Activated CD8-positive, alpha-beta memory T cell treated with anti-CD3 and anti-CD28 coated beads, Interleukin-2, amount 50 U/mL, for 1 hour (primary cell): ENCODE data around the gene GNAI2.
"Not testable (repeated sequence)": the region's sequence is repeated elsewhere in the genome, so short reads cannot be mapped to it uniquely, and the experiment has no call there.

Experiments used
- DNase-seq: peaks from one replicate; pipeline ENCODE4 v3.0.0-alpha.2; 2020; ENCODE audit errors: extremely low read depth

GNAI2 gene

DNA sequence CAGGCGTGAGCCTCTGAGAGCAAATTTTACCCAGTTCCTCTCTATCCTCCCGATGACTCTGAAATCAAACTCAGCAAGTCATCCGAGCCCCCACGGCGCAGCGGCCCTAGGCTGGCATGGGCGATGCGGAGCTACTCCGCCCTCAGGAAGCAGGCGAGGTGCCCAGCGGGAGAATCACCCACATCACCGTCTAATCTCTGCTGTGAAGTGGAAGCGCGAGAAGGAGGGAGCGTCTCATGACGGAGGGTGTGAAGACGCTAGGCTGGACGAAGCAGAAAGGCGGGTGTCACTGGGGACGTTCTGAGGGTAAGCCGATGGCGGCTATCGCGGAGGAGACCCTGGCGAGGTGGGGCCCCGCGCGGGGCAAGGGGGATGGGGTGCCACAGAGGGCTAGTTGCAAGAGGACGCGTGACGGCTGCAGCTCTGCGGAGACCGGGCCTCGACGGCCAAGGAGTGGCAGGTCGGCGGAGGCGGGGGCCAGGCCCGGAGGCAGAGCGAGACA is 9.1 kb upstream of the GNAI2 start:
- DNase-seq = no peak

DNA sequence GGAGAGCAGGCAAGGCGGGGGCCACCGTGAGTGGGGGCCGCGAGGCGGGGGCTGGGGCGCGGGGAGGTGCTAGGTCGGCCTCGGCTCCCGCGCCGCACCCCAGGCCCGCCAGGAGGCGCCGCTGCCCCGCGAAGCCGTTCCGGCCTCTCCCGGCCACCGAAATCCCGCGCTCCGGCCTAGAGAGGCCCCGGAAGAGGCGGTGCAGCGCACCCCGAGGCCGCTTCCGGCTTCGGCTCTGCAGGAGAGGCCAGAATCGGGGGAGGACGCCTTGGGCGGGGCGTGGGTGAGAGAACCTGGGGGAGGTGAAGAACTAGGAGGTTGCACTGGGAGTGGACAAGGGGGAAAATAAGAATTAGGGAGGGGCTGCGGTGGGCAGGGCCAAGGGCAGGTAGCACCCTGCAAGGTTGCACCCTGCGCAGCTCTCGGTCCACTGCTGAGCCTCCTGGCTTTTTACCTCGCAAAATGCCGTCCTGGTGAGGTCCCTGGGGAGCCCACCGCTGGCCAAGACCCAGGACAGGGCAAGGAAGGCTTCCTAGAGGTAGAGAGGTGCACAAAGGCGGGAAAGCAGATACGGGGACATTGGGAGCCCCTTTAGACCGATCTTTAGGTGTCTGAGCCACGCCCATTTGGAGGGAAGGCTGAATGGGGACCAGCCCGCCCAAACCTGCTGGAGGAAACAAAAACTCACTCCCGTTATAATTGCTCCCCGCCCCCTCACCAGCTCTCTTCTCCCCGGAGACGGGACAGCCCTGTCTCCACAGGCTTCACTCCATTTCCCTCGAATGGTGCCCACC is 8.4 kb upstream of the GNAI2 start:
- peak; percentile 69 for DNase-seq

DNA sequence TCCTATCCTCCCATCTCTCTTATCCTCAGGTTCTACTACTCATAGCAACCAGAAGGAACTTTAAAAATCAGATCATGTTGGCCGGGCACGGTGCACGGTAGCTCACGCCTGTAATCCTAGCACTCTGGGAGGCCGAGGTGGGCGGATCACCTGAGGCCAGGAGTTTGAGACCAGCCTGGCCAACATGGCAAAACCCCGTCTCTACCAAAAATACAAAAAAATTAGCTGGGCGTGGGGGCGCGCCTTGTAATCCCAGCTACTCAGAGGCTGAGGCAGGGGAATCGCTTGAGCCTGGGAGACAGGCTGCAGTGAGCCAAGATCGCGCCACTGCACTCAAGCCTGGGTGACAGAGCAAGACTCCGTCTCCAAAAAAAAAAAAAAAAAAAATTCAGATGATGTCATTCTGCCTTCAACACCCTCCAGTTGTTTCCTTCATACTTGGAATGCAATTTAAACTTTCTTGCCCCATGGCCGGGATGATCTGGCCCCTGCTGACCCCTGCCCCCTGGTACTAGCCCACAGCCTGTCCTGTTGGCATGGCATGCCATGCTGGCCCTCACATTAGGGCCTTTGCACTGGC is 7.7 kb upstream of the GNAI2 start:
- DNase-seq = not testable (repeated sequence)

DNA sequence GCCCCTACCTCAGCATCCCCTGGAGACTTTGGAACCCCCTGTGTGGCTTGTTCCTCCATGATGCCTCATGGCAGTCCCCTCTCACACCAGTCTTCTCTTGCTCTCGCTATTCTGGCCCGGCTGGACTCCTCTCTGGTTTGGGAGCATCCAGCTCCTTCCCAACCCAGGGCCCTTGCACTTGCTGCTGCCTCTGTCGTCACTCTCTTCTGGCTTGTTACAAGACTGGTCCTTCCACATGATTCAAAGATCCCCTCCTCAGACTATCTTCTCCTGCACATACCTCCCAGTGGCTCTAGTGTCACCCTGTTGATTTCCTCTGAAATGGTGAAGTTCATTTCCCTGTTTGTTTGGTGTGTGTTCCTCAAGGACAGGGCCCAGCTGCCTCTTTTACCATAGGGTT is 6.5 kb upstream of the GNAI2 start:
- DNase-seq = no peak

DNA sequence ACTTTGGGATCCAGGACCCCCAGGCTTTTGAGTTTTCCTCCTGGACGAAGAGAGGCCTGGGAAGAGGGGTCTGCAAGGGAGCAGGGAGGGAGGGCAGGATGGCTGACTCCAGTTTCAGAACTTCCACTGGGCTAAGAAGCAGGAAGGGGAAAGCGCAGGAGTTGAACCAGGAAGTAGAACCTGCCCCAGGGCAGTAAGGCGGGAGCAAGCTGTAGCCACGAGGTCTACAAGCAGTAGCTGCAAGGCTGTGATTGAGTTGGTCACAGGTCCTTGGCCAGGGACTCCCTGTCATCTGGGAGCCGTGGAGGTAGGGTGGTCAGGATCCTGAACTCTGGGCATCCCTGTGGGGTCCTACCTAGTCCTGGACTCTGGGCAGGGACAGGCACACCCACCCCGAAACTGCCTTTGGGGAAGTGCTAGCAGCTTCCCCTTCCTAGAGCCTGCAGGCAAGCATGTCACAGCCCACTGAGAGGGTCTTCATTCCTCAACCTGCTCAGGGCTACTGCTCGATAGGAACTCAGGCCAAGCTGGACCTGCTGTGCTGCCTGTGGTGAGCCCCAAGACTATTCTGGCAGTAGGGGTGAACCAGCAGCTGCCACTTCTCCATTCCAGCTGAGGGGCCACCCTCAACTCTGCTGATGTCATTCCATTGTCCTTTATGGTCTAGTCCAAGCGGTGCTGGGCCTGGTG is 5.8 kb upstream of the GNAI2 start:
- no peak for DNase-seq

DNA sequence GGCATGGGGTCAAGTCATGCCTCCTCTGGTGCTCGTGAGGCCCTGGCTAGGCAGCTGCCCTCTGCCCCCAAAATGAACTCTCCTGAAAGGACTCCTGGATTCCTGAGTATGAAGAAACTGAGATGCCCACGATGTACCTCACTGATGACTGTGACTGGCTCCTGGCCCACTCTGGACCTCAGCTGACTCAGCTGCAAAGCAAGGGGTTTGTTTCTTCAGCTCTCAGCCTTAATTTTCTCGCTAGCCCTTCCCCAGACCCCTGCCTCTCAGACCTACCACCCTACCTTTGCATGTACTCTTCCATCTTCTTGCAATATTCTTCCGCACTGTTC is 5.2 kb upstream of the GNAI2 start:
- DNase-seq = no peak

DNA sequence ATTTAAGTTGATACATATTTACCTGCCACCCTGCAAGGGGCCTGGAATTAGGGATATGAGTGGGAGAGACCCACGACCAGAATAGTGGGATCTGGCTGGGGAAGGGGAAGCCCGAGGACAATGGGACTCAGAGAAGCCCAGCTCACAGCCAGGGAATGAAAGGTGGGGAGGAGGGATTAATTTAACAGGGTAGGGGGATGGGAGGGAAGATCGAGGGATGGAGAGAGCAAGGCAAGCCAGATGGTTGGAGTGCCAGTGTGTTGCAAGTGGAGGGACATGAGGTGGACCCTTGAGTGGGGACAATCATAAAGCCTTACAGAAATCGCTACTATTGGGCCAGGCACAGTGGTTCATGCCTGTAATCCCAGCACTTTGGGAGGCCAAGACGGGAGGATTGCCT is 4.4 kb upstream of the GNAI2 start:
- DNase-seq = no peak

DNA sequence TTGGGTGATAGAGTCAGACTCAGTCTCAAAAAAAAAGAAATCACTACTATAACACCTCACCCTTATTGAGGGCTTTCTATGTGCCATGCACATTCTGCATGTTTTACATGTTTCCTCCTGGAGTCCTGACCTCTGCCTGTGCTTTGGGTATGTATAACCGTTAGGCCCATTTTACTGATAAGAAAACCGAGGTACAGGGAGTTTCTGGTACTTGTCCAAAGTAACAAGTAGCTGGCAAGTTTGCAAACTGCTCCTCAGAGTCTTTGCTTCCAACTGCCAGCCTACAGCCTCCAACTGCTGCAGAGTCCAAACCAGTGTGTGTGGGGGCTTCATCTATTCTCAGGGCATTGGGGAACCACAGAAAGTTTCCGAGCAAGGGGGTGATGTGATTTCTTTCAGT is 3.7 kb upstream of the GNAI2 start:
- DNase-seq = no peak

DNA sequence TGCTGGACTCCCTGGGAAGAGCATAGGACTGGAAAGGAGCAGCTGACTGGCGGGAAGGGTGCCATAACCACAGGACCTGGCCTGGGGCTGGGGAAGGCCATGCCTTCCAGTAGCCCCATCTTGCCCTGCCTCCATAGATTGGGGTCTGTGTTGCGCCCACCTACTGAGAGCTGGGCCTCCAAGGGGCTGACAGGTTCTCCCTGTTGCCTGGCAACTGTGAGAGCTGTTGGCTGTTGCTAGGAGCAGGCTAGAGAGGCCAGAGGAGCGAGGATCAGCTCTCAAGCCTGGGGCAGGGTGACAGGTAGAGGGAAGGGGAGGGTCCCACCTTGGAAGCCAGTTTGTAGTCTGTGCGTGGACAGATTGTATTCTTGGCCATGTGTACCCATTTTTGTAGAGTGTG is 2.8 kb upstream of the GNAI2 start:
- no peak for DNase-seq

DNA sequence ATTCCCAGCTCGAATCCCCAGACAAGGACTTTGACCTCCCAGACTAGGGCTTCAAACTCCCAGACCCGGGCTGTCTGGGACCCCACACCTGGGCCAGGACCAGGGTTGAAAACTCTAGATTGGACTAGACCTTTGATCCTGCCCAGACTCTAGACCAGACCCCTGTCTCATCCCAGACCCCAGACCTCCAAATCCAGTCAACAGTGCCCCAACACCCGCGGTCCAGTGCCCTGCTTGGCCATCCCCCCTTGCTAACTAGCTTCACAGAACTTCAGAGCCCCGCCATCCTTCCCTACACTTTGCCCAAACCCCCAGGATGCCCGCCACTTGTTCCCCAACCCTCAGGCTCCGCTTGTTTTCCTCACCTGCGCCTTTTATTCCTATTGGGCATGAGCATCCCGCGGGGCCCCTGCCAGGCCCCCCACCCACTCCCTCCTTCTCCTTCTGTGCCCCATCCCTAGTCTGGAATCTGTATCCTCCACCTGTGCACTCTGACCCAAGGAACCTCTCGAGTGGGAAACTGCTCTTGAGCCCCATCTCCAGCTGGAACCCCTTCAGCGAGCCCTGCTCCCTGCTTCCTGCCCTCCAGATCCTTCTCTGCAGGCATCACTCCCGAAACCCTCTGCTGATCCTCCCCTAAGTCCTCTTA is 604 bp downstream of the GNAI2 start:
- no peak for DNase-seq

DNA sequence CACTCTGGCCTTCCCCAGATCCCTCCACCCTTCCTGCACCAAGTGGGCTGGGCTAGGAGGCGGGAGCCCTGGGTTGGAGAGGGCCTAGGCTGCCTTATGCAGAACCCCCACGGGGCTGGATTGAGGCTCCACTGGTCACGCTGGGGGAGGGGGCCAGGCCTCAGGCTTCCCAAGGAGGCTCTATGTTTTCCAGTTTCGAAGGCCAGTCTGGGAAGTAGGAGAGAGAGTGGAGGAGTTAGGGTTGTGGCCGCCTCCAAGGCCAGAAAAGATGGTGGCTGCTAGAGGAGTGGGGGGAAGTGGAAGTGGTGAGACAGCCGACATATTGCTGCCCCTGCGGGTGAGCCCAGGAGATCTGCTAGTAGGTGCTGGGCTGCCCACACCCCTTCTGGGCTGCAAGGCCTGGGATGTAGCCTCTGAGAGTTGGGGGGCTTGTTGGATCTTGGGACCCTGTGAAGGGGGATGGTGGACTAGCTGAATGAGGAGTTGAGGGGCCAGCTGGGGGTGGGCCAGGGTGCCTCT is 1.2 kb downstream of the GNAI2 start:
- no peak for DNase-seq

DNA sequence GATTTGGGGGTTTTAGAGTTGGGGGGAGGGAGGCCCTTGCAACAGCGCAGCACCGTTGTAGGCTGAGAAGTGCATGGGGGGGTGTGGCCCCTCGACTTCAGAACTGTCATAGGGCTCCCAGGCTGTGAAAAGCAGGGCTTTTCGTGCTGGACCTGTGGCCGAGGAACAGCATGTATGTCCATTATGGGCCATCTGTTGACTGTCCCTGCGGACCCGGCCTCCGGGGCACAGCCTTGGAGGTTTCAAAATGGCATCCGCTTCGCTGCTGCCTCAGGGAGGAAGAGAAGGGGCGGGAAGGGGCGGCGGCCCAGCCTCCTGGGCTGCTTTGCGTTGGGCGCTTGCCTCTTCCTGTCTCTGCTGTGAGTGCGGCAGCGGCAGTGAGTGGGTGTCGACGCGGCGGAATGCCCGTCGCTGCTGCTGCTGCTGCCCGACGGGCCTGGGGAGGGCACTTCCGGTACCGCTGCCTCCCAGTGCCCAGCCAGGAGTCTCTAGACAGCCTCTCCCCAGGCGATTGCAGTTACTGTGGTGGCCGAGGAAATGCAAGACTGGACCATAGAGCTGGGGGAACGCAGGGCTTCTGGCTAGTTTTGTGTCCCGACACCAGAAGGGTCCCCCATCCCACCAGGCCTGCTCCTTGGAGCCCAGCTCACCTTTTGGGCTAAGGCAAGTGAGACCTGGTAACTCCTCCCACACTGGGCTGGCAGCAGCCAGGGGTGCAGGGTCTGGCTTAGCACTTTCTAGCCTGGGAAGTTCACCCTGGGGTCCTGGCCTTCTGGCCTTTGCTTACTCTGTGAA is 1.9 kb downstream of the GNAI2 start:
- DNase-seq = peak; percentile 59

DNA sequence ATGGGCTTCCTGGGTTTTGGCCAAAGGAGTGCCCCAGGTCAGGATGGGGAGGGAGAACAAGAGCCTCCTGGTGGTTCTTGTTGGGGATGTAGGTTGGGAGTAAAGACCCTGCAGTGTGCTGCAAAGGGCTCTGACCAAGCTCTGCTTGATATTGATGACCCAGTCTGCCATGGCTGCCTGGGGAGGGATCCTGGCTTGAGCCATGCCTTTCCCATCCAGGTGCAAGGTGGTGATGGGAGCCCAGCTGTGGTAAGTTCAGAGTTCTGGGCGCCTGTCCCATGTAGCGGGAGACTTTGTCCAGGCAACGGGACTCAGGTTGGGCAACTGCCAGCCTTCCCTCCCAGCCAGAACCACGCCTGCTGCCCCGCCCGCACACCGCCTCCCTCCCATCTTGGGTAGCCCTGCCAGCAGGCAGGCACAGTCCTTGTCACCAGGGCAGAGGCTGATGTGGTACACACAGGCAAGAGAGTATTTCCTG is 2.6 kb downstream of the GNAI2 start:
- no peak for DNase-seq

DNA sequence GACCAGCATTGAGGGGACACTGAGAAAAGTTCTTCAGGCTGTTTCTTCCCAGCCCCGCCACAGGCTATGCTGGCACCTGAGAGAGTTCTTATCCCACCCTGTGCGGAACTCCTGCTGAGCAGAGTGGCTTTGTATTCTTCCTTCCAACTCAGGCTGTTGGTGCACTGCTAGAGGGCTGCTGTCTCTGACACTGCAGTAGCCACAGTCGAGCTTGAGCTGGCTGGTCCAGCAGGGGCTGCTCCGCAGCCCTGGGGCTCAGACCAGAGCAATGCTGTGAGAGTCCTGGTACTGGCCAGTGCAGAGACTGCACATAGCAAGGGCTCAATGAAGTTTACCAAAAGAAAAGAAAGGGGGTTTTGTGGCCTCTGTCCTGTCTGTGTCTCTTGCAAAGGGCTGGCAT is 3.6 kb downstream of the GNAI2 start:
- no peak for DNase-seq

DNA sequence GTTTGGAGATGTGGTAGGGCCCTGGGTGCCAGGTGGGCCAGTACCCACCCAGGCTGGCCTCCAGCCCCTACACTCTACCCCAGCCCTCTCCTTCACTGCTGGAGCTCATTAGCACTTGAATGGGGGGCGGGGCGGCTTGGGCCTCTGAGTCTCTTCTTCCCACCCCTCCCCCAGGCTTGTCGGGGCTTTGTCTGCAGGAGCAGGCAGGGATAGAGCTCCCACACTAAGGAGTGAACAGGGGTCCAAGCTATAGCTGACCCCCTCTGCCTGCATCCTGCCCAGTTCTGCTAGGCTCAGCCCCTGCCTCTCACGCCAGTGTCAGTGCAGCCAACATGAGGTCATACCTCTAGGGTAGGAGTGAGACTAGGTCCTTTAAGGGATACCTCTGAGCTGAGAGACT is 5.2 kb downstream of the GNAI2 start:
- no peak for DNase-seq

DNA sequence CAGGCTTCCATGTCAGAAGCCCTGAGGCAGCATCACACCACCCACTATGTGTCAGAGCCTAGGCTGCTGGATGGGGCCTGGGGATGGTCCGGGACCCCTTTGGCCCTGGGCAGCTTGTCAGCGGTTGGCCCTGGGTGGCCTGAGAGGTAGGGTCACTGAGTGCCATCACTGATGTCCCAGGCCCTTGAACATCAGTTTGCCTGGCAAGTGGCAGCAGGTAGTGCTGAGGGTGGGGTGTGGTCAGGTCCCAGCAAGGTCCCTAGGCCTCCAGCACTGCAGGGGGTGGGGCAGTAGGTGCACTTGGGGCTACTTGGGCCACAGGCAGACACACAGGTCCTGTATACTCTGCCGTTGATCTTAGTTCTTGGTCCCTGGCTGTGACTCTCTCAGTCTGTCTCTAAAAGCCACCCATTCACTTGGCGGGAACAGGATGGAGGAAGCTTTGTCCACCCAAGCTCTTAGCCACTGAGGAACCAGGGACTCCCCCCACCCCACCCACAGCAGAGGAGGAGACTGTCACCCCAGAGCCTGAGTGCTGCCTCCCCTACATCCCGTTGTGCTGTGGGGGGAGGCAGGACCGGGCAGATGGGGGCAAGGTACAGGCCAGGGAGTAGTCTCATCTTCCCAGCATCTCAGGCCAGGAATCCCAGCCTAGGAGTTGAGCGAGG is 5.8 kb downstream of the GNAI2 start:
- DNase-seq = no peak

DNA sequence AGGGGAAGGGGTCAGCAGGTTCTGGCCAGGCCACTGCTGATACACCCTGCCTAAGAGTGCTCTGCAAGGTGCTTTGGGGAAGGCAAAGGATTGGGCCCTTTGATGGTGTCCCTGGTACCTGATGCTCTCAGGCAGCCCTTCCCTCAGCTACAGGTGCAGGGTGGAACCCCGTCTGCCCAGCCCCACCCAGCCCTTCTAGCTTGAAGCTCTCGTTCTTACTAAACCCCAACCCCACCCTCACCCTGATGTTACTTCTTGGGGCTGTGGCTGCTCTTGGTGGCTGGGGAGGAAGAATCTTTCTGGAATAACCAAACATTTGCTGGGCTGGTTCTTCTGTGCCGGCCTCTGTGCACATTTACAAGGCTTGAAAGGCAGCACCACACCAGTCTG is 6.4 kb downstream of the GNAI2 start:
- DNase-seq = no peak

DNA sequence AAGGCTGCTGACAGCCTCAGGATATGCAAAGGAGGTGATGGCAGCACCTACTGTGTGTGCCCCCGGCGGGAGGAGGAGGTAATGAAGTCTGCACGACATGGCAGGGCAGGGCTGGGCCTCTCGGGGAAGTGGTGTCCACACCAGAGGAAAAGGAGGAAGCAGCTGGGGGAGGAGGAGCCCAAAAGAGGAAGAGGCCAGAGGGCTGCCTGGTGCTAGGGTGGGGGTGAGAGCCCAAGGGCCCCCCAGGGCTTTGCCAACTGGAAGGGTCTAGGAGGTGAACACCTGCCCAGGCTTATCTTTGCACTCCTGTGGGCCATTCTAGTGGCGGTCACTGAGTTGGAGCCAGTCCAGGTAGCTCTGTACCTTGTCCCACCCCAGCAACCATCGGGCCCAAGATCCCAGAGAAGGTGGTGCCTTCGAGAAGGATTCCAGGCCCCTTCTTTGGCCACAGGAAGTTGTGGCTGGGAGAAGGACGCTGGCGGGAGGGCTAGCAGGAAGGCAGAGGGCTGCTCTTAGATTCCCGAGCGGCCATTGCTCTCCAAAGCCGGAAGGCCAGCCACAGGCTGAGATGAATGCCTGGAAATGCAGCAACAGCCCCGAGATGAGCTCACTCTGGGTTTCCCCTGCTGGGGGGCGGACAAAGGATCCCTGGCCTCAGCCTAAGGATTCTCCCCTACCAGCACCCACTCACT is 7.0 kb downstream of the GNAI2 start:
- DNase-seq = no peak

DNA sequence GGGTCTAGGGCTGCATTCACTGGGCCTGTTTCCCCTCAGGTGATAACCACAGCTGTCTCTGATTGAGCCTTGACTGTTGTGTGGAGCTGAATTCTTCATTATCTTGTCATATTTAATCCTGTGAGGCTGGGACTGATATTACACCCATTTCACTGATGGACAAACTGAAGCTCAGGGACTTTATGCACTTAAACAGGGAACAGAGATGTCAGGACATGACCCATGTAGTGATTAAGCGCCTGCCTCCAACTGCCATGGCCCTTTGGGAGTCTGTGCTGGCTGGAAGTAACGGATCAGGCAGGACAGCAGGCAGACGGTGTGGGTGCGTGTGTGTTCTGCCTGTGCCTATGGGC is 7.5 kb downstream of the GNAI2 start:
- DNase-seq = no peak

DNA sequence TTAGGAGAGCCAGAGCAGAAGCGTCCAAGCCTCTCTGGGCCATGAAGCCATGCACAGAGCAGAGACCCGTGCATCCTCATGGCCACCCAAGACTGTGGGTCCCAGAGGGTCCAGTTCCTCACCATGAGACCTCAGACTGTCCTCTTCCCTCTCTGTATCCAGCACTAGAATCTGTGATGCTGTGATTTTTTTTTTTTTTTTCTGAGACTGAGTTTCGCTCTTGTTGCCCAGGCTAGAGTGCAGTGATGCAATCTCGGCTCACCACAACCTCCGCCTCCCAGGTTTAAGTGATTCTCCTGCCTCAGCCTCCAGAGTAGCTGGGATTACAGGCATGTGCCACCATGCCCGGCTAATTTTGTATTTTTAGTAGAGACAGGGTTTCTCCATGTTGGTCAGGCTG is 8.8 kb downstream of the GNAI2 start:
- DNase-seq = not testable (repeated sequence)
